ENCODE data around the gene ENDOD1. TPM values are rescaled to one million over a fixed set of nuclear protein-coding genes. Genes with fewer than 3 reads are reported as not detected.

ENDOD1 gene
- total and polyA plus RNA-seq, 2 donors (not counting 1 experiment from before 2014, with no cell fraction given): 7.0 to 11.7 TPM

GRCh38 chr11:95152876-95153856 is 63.5 kb downstream of the ENDOD1 start:
- no peaks in the 10 kb centered on the region for H3K27me3 ChIP-seq (replicated peaks in 1 of 4; ENCODE audit: control extremely low read depth in 1 of 4, control insufficient read depth in 3 of 4, insufficient read depth in 4 of 4, low read length in 3 of 4)
- ChIA-PET POLR2A (interaction anchor here (0.5 to 3.3 kb wide), 10 partner anchors 8 to 637 kb away, joined by 3 to 18 read pairs (median 4); partner anchors contain the start of genes CEP57, CWC15, FAM76B and KDM4D), CTCF (interaction anchor here (0.5 to 9.0 kb wide), 36 partner anchors 11 to 1273 kb away, joined by 3 to 207 read pairs (median 4); partner anchors contain the start of genes FAM76B, SESN3 and SRSF8)
- no peaks in the 10 kb centered on the region for H3K79me2 ChIP-seq (ENCODE audit: control insufficient read depth, insufficient read depth, low read length)
- H3K27ac Mint-ChIP-seq: peak overlapping the region; percentile 95
- H3K9me3 Mint-ChIP-seq (ENCODE audit: insufficient read depth): no peaks in the 10 kb centered on the region
- H3K27ac ChIP-seq (ENCODE audit: low read length in 2 of 2): peak overlapping the region; percentile 68 to 79
- peak overlapping the region in 4 of 5 experiments; percentile 36 to 62 (median 50) for H3K4me3 ChIP-seq (ENCODE audit: control extremely low read depth in 1 of 5, extremely low read depth in 1 of 5, insufficient read depth in 1 of 5, low read depth in 2 of 5, low read length in 4 of 5)
- no peak for TF ChIP-seq EZH2 (IDR thresholded peaks at IDR 0.05; ENCODE audit: borderline replicate concordance, insufficient read depth, low read depth, low read length, poor library complexity, severe bottlenecking)
- no peak for TF ChIP-seq CTCF (IDR thresholded peaks at IDR 0.05)
- peak overlapping the region; percentile 72 for H3K4me2 ChIP-seq (replicated peaks; ENCODE audit: low read depth, low read length, poor library complexity, severe bottlenecking)
- H4K20me1 ChIP-seq (ENCODE audit: control insufficient read depth, insufficient read depth, low read length, poor library complexity, severe bottlenecking): no peaks in the 10 kb centered on the region
- DNase-seq: peak; percentile 64
- 3% methylated on average over 7 of the region's 10 CpGs for WGBS (ENCODE audit: insufficient coverage)
- intact Hi-C loops (cut with micrococcal nuclease): loop anchor here (2.0 to 10.0 kb wide), 5 partner anchors 14 to 1242 kb away; partner anchors contain the start of genes JRKL and MAML2
- peak overlapping the region; percentile 69 for H3K9ac ChIP-seq (ENCODE audit: low read length)
- peaks cover 46% of the 10 kb centered on the region for H3K4me1 Mint-ChIP-seq
- peaks cover 0 to under 1% (median 0%) of the 10 kb centered on the region in 3 donors for H3K9me3 ChIP-seq (ENCODE audit: control extremely low read depth in 1 of 3, control insufficient read depth in 2 of 3, insufficient read depth in 1 of 3, low read length in 2 of 3)
- no peak for ATAC-seq (ENCODE audit: low read depth)
- peaks cover 28 to 43% of the 10 kb centered on the region in 2 donors for H3K4me1 ChIP-seq (ENCODE audit: control insufficient read depth in 2 of 2, insufficient read depth in 2 of 2, low read length in 2 of 2)
- H3K27me3 Mint-ChIP-seq: no peaks in the 10 kb centered on the region
- H3K36me3 ChIP-seq (replicated peaks in 1 of 2; ENCODE audit: control extremely low read depth in 1 of 2, control insufficient read depth in 1 of 2, extremely low read depth in 1 of 2, insufficient read depth in 2 of 2, low read length in 1 of 2): no peaks in the 10 kb centered on the region
- peak overlapping the region; percentile 81 for H2AFZ ChIP-seq (ENCODE audit: insufficient read depth, low read depth, low read length, poor library complexity, severe bottlenecking)
- H3K4me3 Mint-ChIP-seq: peak overlapping the region; percentile 95

All from B cell (primary cell).